ENCODE results near the gene TCF12.
"Not testable (repeated sequence)": the region's sequence is repeated elsewhere in the genome, so short reads cannot be mapped to it uniquely, and the experiment has no call there.

TCF12 gene

GRCh38 chr15:56988219-56988618 is 69.8 kb downstream of the TCF12 start:
- Histone ChIP-seq H3K27me3 (ENCODE audit: control insufficient read depth, insufficient read depth, low read length) (no peaks in the 10 kb centered on the region), H3K9me3 (ENCODE audit: control insufficient read depth, low read length) (no peaks in the 10 kb centered on the region), H3K4me1 (ENCODE audit: control insufficient read depth, insufficient read depth, low read length) (peaks cover 8% of the 10 kb centered on the region), H3K9ac (ENCODE audit: low read length) (no peak overlapping the region), H3K4me3 (ENCODE audit: low read length) (no peak overlapping the region), H3K36me3 (ENCODE audit: control insufficient read depth, insufficient read depth, low read length) (no peaks in the 10 kb centered on the region)

DNA sequence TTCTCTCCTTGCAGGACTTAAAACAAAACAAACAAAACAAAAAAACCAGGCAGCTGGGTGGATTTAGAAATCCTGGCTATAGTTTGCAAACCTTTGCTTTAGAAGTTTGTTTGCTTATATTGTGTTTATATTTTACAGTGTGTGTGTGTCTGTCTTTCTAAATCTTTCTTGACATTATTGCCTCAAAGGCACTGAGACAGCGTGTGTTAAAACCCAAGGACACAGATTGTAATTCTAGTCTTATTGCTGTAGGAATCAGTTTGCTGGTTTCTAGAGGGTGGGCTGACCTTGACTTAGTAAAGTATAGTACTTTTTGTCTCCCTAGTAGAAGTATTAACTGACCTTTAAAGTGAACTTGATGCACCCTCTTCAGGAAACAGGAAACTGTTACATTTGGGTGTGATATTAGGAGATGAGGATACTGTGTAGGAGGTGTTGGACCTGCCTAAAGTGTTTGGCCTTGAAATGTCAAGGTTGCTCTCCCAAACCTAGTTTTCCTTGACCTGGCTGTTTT is 71.0 kb downstream of the TCF12 start:
- H3K36me3 ChIP-seq (ENCODE audit: control insufficient read depth, insufficient read depth, low read length): no peaks in the 10 kb centered on the region
- no peak overlapping the region for H3K4me3 ChIP-seq (ENCODE audit: low read length)
- H3K9me3 ChIP-seq (ENCODE audit: control insufficient read depth, low read length): no peaks in the 10 kb centered on the region

DNA sequence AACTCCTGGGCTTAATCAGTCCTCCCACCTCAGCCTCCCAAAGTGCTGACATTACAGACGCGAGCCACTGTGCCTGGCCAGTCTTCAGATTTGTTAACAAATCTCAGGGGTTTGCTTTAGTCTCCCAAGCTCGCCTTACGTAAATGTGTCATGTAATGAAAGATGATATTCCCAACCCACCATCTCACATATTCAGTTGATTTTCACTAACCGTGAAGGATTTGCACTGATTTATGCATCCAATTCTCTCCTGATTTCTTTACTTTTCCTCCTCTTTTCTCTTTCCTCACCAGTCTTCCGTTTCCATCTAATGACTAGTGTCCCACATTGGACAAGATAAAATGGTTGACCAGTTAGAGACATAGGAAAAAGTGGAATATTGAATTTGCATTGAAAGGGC is 72.6 kb downstream of the TCF12 start:
- Histone ChIP-seq H3K9ac (ENCODE audit: low read length) (no peak overlapping the region), H3K9me3 (ENCODE audit: control insufficient read depth, low read length) (no peaks in the 10 kb centered on the region), H3K4me1 (ENCODE audit: control insufficient read depth, insufficient read depth, low read length) (peaks cover 8% of the 10 kb centered on the region), H3K27me3 (ENCODE audit: control insufficient read depth, insufficient read depth, low read length) (no peaks in the 10 kb centered on the region), H3K36me3 (ENCODE audit: control insufficient read depth, insufficient read depth, low read length) (no peaks in the 10 kb centered on the region), H3K4me3 (ENCODE audit: low read length) (no peak overlapping the region)

More for the DNA sequence above, 71.0 kb downstream of the TCF12 start:
- no peaks in the 10 kb centered on the region for H3K27me3 ChIP-seq (ENCODE audit: control insufficient read depth, insufficient read depth, low read length)
- H3K9ac ChIP-seq (ENCODE audit: low read length): no peak overlapping the region
- H3K4me1 ChIP-seq (ENCODE audit: control insufficient read depth, insufficient read depth, low read length): peaks cover 8% of the 10 kb centered on the region

- peaks cover 8% of the 10 kb centered on the region for H3K4me1 ChIP-seq (ENCODE audit: control insufficient read depth, insufficient read depth, low read length)
- no peaks in the 10 kb centered on the region for H3K36me3 ChIP-seq (ENCODE audit: control insufficient read depth, insufficient read depth, low read length)
- no peaks in the 10 kb centered on the region for H3K9me3 ChIP-seq (ENCODE audit: control insufficient read depth, low read length)
- no peaks in the 10 kb centered on the region for H3K27me3 ChIP-seq (ENCODE audit: control insufficient read depth, insufficient read depth, low read length)
- no peak overlapping the region for H3K9ac ChIP-seq (ENCODE audit: low read length)
- H3K4me3 ChIP-seq (ENCODE audit: low read length): no peak overlapping the region
Observed at GRCh38 chr15:56992725-56993124, 74.3 kb downstream of the TCF12 start.

DNA sequence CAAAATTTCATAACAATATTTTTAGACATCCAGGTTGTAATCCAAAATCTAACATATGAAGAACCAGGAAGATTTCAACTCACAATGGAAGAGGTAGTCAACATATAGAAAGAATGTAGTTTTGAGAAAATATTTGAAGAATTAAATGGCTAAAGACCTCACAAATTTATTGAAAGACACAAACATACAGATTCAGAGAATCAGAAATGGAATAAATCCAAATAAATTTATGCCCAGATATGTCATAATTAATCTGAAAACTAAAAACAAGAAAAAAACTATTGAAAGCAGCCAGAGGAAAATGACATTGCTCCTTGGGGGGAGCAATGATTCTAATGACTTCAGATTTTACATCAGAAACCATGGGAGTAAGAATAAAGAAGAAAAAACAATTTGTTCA is 75.8 kb downstream of the TCF12 start:
- Histone ChIP-seq H3K4me3 (ENCODE audit: low read length) (no peak overlapping the region), H3K36me3 (ENCODE audit: control insufficient read depth, insufficient read depth, low read length) (no peaks in the 10 kb centered on the region), H3K9ac (ENCODE audit: low read length) (no peak overlapping the region), H3K4me1 (ENCODE audit: control insufficient read depth, insufficient read depth, low read length) (peaks cover 6% of the 10 kb centered on the region), H3K27me3 (ENCODE audit: control insufficient read depth, insufficient read depth, low read length) (no peaks in the 10 kb centered on the region), H3K9me3 (ENCODE audit: control insufficient read depth, low read length) (no peaks in the 10 kb centered on the region)

- Histone ChIP-seq H3K4me1 (ENCODE audit: control insufficient read depth, insufficient read depth, low read length) (no peaks in the 10 kb centered on the region), H3K9me3 (ENCODE audit: control insufficient read depth, low read length) (no peaks in the 10 kb centered on the region), H3K4me3 (ENCODE audit: low read length) (no peak overlapping the region), H3K36me3 (ENCODE audit: control insufficient read depth, insufficient read depth, low read length) (no peaks in the 10 kb centered on the region), H3K27me3 (ENCODE audit: control insufficient read depth, insufficient read depth, low read length) (no peaks in the 10 kb centered on the region), H3K9ac (ENCODE audit: low read length) (no peak overlapping the region)
Observed at GRCh38 chr15:56996093-56996492, 77.6 kb downstream of the TCF12 start.

DNA sequence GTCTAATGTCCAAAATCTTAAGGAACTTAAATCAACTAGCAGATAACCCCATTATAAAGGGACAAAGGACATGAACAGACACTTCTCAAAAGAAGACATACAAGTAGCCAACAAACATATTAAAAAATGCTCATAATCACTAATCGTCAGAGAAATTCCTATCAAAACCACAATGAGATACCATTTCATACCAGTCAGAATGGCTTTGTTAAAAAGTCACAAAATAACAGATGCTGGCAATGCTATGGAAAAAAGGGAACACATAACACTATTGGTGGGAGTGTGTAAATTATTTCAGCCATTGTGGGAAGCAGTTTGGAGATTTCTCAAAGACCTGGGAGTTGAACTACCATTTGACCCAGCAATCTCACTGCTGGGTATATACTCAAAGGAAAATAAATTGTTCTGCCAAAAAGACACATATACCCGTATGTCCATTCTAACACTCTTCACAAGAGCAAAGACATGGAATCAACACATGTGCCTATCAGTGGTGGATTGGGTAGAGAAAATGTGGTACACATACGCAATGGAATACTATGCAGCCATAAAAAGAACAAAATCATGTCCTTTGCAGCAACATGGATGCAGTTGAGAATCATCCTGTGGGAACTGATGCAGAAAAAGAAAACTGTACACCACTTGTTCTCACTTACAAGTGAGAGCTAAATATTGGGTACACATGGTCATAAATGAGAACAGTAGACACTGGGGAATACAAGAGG is 78.5 kb downstream of the TCF12 start:
- H3K9me3 ChIP-seq (ENCODE audit: control insufficient read depth, low read length): no peaks in the 10 kb centered on the region
- H3K36me3 ChIP-seq (ENCODE audit: control insufficient read depth, insufficient read depth, low read length): no peaks in the 10 kb centered on the region
- no peaks in the 10 kb centered on the region for H3K4me1 ChIP-seq (ENCODE audit: control insufficient read depth, insufficient read depth, low read length)
- no peaks in the 10 kb centered on the region for H3K27me3 ChIP-seq (ENCODE audit: control insufficient read depth, insufficient read depth, low read length)
- no peak overlapping the region for H3K9ac ChIP-seq (ENCODE audit: low read length)
- H3K4me3 ChIP-seq (ENCODE audit: low read length): no peak overlapping the region

GRCh38 chr15:57003418-57003817 is 85.0 kb downstream of the TCF12 start:
- no peak overlapping the region for H3K4me3 ChIP-seq (ENCODE audit: low read length)
- H3K27me3 ChIP-seq (ENCODE audit: control insufficient read depth, insufficient read depth, low read length): no peaks in the 10 kb centered on the region
- no peaks in the 10 kb centered on the region for H3K36me3 ChIP-seq (ENCODE audit: control insufficient read depth, insufficient read depth, low read length)

GRCh38 chr15:57005244-57005643 is 86.8 kb downstream of the TCF12 start:
- Histone ChIP-seq H3K4me3 (ENCODE audit: low read length) (no peak overlapping the region), H3K9me3 (ENCODE audit: control insufficient read depth, low read length) (no peaks in the 10 kb centered on the region), H3K4me1 (ENCODE audit: control insufficient read depth, insufficient read depth, low read length) (no peaks in the 10 kb centered on the region), H3K27me3 (ENCODE audit: control insufficient read depth, insufficient read depth, low read length) (no peaks in the 10 kb centered on the region), H3K9ac (ENCODE audit: low read length) (no peak overlapping the region), H3K36me3 (ENCODE audit: control insufficient read depth, insufficient read depth, low read length) (no peaks in the 10 kb centered on the region)

More at GRCh38 chr15:57003418-57003817, 85.0 kb downstream of the TCF12 start:
- no peak overlapping the region for H3K9ac ChIP-seq (ENCODE audit: low read length)
- H3K4me1 ChIP-seq (ENCODE audit: control insufficient read depth, insufficient read depth, low read length): no peaks in the 10 kb centered on the region
- no peaks in the 10 kb centered on the region for H3K9me3 ChIP-seq (ENCODE audit: control insufficient read depth, low read length)

DNA sequence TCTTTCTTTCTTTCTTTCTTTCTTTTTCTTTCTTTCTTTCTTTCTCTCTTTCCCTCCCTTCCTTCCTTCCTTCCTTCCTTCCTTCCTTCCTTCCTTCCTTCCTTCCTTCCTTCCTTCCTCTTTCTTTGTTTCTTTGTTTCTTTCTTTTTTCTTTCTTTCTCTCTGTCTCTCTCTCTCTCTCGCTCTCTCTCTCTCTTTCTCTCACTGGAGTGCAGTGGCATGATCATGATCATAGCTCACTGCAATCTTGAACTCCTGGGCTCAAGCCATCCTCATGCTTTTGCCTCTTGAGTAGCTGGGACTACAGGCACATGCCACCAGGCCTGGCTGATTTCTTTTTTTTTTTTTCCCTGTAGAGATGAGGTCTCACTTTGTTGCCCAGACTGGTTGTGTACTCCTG is 89.4 kb downstream of the TCF12 start:
- not testable (repeated sequence) for H3K27me3 ChIP-seq (ENCODE audit: control insufficient read depth, insufficient read depth, low read length); H3K9me3 ChIP-seq (ENCODE audit: control insufficient read depth, low read length); H3K36me3 ChIP-seq (ENCODE audit: control insufficient read depth, insufficient read depth, low read length); H3K9ac ChIP-seq (ENCODE audit: low read length); H3K4me3 ChIP-seq (ENCODE audit: low read length); H3K4me1 ChIP-seq (ENCODE audit: control insufficient read depth, insufficient read depth, low read length)

- H3K4me1 ChIP-seq (ENCODE audit: control insufficient read depth, insufficient read depth, low read length): peaks cover 3% of the 10 kb centered on the region
- no peak overlapping the region for H3K4me3 ChIP-seq (ENCODE audit: low read length)
- H3K36me3 ChIP-seq (ENCODE audit: control insufficient read depth, insufficient read depth, low read length): no peaks in the 10 kb centered on the region
- no peaks in the 10 kb centered on the region for H3K9me3 ChIP-seq (ENCODE audit: control insufficient read depth, low read length)
- no peaks in the 10 kb centered on the region for H3K27me3 ChIP-seq (ENCODE audit: control insufficient read depth, insufficient read depth, low read length)
- no peak overlapping the region for H3K9ac ChIP-seq (ENCODE audit: low read length)
Observed at GRCh38 chr15:57010724-57011123, 92.3 kb downstream of the TCF12 start.

GRCh38 chr15:57012556-57012955 is 94.1 kb downstream of the TCF12 start:
- H3K4me3 ChIP-seq (ENCODE audit: low read length): no peak overlapping the region
- H3K4me1 ChIP-seq (ENCODE audit: control insufficient read depth, insufficient read depth, low read length): peaks cover 18% of the 10 kb centered on the region
- no peaks in the 10 kb centered on the region for H3K36me3 ChIP-seq (ENCODE audit: control insufficient read depth, insufficient read depth, low read length)
- no peaks in the 10 kb centered on the region for H3K27me3 ChIP-seq (ENCODE audit: control insufficient read depth, insufficient read depth, low read length)
- H3K9ac ChIP-seq (ENCODE audit: low read length): no peak overlapping the region
- no peaks in the 10 kb centered on the region for H3K9me3 ChIP-seq (ENCODE audit: control insufficient read depth, low read length)

DNA sequence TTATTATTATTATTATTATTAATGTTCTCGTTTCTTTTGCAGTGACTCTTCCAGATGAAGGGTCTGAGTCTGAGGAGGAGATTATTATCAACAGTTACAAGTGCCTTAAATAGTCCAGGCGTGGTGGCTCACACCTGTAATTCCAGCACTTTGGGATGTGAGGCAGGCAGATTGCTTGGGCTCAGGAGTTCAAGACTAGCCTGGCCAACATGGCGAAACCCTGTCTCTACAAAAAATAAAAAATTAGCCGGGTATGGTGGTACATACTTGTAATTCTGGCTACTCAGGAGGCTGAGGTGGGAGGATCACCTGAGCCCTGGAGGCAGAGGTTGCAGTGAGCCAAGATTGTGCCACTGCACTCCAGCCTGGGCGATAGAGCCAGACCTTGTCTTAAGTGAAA is 96.5 kb downstream of the TCF12 start:
- H3K27me3 ChIP-seq (ENCODE audit: control insufficient read depth, insufficient read depth, low read length); H3K9me3 ChIP-seq (ENCODE audit: control insufficient read depth, low read length); H3K36me3 ChIP-seq (ENCODE audit: control insufficient read depth, insufficient read depth, low read length); H3K4me3 ChIP-seq (ENCODE audit: low read length); H3K9ac ChIP-seq (ENCODE audit: low read length): not testable (repeated sequence)
- peaks cover 18% of the 10 kb centered on the region for H3K4me1 ChIP-seq (ENCODE audit: control insufficient read depth, insufficient read depth, low read length)
